OCI-LY1 (cell line): Measurements from ENCODE around the gene RNF13.

Source experiments
- CTCF ChIP-seq: fragments of 200-600 bp; sonication (generic), shearing (Covaris generic); IDR thresholded peaks from 2 replicates; pipeline ENCODE4 v1.5.1; 2017; ENCODE audit warnings: mild to moderate bottlenecking, antibody characterized with exemption, low read length, moderate library complexity, mixed read lengths
- EZH2 ChIP-seq: fragments of 200-600 bp; sonication (generic), shearing (Covaris generic); IDR thresholded peaks from 2 replicates; pipeline ENCODE4 v1.8.0; 2017; ENCODE audit warnings: borderline replicate concordance, mixed run types, mild to moderate bottlenecking, antibody characterized with exemption, low read length, moderate library complexity, mixed read lengths

- TF ChIP-seq CTCF (no peak), EZH2 (no peak)
These were observed 144.5 kb downstream of the RNF13 start for GRCh38 chr3:149957361-149958125.
